Ishikawa (cell line): ENCODE results near the gene RABL6.
A peak's percentile ranks its signal among the peaks of the same experiment; 100 is the strongest.

Experiments used
- CEBPB ChIP-seq: IDR thresholded peaks from 2 replicates; pipeline ENCODE4 v1.6.1; 2012
- CREB1 ChIP-seq: IDR thresholded peaks from 2 replicates; pipeline ENCODE4 v1.6.1; 2012; ENCODE audit warnings: low read depth
- FOXM1 ChIP-seq: IDR thresholded peaks from 2 replicates; pipeline ENCODE4 v1.6.1; 2012; ENCODE audit warnings: low read depth, borderline replicate concordance
- RAD21 ChIP-seq: IDR thresholded peaks from 2 replicates; pipeline ENCODE4 v1.6.1; 2012; ENCODE audit warnings: low read depth
- REST ChIP-seq: IDR thresholded peaks from 2 replicates; pipeline ENCODE4 v1.6.1; 2012; ENCODE audit warnings: low read depth, mild to moderate bottlenecking
- TAF1 ChIP-seq: IDR thresholded peaks from 2 replicates; pipeline ENCODE4 v1.6.1; 2012; ENCODE audit warnings: low read depth, mild to moderate bottlenecking
- TCF12 ChIP-seq: IDR thresholded peaks from 2 replicates; pipeline ENCODE4 v1.6.1; 2012; ENCODE audit warnings: low read depth
- TEAD4 ChIP-seq: IDR thresholded peaks from 2 replicates; pipeline ENCODE4 v1.6.1; 2012
- YY1 ChIP-seq: IDR thresholded peaks from 2 replicates; pipeline ENCODE4 v1.6.1; 2012; ENCODE audit warnings: low read depth
- ZBTB7A ChIP-seq: IDR thresholded peaks from 2 replicates; pipeline ENCODE4 v1.6.1; 2012; ENCODE audit warnings: low read depth

- no peak for TF ChIP-seq TEAD4
- 0 out of 2 replicates have a peak, but pooled peaks have one; percentile 5 for TF ChIP-seq TCF12
- TF ChIP-seq REST, result no peak
- no peak for TF ChIP-seq FOXM1
- TF ChIP-seq TAF1, result no peak
- TF ChIP-seq RAD21, result no peak
- peak; percentile 70 for TF ChIP-seq YY1
- TF ChIP-seq CREB1, result no peak
- TF ChIP-seq ZBTB7A, result no peak
- TF ChIP-seq CEBPB, result no peak
These were observed 39.5 kb downstream of the RABL6 start for GRCh38 chr9:136847088-136847825.
